GM12892 (cell line): ENCODE measurements around the gene SPOCK2.

Source experiments
- POLR2A ChIP-seq: IDR thresholded peaks from 2 replicates; pipeline ENCODE4 v1.6.1; 2011; ENCODE audit warnings: low read depth, low read length, control low read depth
- POLR2AphosphoS5 ChIP-seq: IDR thresholded peaks from 2 replicates; pipeline ENCODE4 v1.6.1; 2011; ENCODE audit warnings: low read depth, low read length, control low read depth

GRCh38 chr10:72109636-72110157, 21.3 kb upstream of the SPOCK2 start:
- TF ChIP-seq POLR2A (no peak), POLR2AphosphoS5 (no peak)
